ENCODE results near the gene TIMM17B.

TIMM17B gene

GRCh38 chrX:48897625-48898306, at the start of gene TIMM17B, which contains the start of gene PQBP1:
TSS of gene TIMM17B (minus strand) at chrX:48897768. CDS start at chrX:48897749, 19 bp downstream.
TSS of gene PQBP1 (plus strand) at chrX:48897930. CDS start at chrX:48898510, 580 bp downstream.
- DNase-seq, result peak; percentile 84 to 96 (median 90)

DNA sequence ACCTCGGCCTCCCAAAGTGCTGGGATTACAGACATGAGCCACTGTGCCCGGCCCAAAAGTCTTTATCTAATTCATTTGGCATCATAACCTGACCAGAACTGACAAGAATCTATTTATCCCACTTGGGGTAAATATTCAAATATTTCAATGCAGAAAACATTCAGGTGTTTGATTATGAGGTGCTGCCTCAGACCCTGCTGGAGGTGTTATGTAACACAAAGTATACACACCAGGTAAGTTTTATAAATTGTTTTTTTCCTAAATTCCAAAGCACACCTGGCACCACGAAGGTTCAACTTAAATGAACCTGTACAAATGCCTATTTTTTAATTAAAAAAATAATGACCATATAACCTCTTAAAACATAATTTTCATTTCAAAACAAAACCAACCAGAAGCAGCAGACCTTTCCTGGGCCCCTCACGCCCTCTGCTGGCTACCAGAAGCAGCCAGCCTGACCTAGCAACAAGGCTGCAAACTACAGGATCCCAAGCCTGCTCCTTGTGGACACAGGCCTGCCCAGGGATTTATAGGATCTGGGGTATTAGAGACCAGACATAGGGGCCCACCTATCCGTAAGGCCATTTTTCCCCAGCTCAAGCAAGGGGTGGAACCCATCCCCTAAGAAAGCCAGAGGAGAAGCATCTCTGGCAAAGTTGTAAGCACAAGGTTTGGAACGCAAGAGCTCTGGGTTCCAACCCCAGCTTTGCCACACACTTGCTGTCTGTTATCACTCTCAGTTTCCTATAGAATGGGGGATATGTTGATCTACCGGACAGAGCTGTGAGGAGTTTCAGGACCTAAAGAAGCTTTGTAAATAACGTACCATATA, 48.2 kb upstream of the TIMM17B start:
- DNase-seq, result peak; percentile 17 to 63 (median 34)

DNA sequence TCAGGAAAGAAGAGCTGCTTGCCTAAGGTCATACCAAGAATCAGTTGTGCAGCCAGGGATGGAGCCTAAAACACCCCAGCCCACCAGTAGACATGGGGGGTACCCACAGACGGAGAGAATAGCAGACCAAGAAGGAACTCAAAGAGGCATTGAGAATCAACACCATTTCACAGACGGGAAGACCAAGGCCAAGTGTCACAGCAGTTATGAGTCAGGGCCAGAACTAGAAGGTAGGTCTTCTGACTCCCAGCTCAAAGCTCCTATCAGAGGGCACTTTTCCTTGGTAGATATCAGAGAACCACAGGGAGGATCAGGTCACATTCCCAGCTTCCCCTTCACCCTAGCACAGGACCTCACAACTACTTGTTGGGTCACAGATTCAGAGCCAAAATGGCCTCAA, 45.3 kb upstream of the TIMM17B start:
- no peak for DNase-seq

GRCh38 chrX:48940404-48940955, 42.9 kb upstream of the TIMM17B start:
- no peak for DNase-seq

- peak in 5 of 6 experiments; percentile 5 to 56 (median 40) for DNase-seq
Measured at GRCh38 chrX:48939524-48940228, 42.1 kb upstream of the TIMM17B start.

DNA sequence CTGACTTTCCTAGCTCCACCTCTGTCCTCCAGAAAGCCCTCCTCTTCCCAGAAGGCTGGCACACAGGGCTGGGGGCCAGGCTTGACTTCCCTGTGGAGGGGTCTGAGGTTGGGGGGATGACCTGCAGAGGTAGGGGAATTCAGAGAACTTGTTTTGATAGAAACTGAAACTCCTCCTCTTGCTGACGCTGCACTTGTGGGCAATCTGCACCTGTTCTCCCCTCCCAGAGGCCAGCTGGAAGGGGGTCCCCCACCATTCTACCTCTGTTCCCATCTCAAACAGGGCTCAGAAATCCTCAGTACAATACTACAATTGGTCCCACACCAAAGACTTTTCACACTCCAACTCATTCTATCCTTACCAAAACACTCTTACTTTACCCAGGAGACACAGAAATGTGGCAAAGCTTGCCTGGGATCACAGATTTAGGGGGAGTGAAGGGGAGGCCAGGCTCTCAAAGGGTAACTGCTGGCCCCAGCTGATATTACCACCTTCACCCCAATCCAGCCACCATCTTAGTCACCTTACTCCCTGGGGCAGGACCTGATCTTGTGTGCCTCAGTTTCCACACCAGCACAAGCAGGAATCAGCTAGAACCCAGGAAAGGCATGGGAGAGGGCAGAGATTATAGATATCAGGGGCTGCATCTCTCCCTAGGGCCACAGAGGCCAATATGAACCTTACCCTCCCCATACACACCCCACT, 41.3 kb upstream of the TIMM17B start:
- peak; percentile 43 to 76 (median 64) for DNase-seq

DNA sequence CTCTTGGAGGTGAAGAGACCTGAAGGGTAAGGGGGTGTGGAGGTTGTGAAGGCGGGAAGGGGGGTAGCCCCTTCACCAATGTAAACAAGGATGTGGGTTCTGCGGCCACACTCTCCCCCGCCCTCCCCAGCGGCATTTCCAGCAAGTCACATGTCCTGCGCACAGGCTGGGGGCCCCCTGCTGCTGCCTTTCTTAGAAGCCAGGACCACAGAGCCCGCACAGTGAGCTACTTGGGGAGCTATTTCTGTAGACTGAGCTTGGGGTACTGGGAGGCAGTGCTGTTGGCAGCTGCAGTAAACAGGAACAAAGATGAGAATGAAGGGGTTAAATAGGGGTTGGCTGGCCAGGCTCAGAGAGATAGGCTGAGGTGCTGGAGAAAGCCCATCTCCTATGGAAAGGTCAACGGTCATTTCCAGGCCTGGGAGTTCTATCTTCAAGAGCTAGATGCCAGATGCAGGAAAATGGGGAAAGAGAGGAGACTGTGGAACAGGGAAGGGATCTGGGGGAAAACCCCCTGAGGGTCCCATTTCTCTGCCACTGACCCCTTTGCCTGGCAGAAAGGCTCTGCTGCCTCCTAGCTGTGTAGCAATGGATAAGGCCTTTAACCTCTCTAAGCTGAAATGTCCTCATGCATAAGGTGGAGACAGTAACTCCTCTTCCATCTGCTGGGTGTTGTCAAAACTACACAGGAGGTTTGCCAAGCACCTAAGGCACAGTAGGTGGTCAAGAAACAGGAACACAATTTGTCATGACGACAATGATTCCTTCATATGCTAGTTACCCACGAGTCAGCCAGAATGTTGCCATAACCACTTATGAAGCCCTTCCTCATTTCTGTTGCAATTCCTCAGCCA, 39.7 kb upstream of the TIMM17B start:
- peak; percentile 77 to 94 (median 86) for DNase-seq

GRCh38 chrX:48936429-48937053, 39.0 kb upstream of the TIMM17B start:
- DNase-seq, result peak in 1 of 6 experiments; percentile 25

DNA sequence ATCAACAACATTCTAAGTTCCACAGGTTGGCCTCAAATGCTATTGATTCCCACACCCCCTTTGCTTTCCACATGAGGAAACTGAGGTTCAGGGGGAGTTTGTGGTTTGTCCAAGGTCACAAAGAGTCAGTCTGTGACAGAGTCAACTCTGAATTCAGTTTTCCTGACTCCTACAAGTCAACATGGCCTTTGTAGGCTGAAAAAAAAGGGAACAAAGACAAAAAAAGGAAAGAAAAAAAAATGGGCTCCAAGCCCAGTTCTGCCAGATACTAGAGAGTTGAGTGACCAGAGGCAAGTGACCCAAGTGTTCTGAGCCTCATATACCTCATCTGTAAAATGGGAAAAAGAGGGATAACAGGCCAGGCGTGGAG, 37.7 kb upstream of the TIMM17B start:
- DNase-seq, result no peak

- DNase-seq, result peak in 5 of 6 experiments; percentile 34 to 73 (median 56)
Measured at GRCh38 chrX:48934581-48935300, 37.2 kb upstream of the TIMM17B start.

GRCh38 chrX:48933757-48934156, 36.2 kb upstream of the TIMM17B start:
- DNase-seq, result no peak

GRCh38 chrX:48927736-48928382, 30.3 kb upstream of the TIMM17B start:
- no peak for DNase-seq

GRCh38 chrX:48927123-48927522, 29.6 kb upstream of the TIMM17B start:
- DNase-seq, result no peak

- no peak for DNase-seq
Measured at GRCh38 chrX:48924270-48924669, 26.7 kb upstream of the TIMM17B start.

DNA sequence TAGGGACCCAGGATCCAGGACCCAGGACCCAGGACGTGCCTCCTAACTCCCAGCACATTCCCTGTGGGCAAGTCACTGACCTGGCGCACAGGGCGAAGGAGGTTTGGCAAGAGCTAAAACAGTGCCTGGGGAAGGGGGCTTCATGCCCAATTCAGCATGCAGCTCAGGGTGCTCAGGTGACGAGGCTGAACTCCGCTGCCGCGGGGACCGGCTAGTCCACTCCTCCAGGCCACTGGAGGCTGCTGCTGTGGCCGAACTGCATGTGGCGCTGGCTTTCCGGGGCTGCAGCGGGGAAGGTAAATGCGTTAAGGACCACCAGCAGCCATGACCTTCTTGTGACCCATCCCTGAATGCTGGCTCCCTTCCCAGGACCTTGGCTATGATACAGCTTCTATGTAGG, 26.2 kb upstream of the TIMM17B start:
- no peak for DNase-seq

DNA sequence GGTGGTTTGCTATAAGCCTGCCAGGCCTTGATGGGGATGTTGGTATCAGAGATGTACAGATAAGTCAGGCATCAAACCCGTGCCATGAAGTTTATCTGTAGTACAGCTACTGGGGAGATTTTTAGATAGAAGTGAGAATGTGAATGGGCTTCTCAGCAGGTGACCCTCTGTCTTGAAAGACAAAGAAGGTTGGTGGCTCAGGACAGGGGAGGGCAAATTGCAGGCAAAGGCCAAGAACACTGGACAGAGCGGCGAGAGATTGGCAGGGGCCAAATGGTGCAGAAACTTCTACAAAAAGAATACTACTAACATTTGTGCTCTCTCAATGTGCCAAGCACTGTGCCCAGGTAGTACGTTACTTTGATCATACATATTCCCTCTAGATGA, 23.1 kb upstream of the TIMM17B start:
- no peak for DNase-seq

DNA sequence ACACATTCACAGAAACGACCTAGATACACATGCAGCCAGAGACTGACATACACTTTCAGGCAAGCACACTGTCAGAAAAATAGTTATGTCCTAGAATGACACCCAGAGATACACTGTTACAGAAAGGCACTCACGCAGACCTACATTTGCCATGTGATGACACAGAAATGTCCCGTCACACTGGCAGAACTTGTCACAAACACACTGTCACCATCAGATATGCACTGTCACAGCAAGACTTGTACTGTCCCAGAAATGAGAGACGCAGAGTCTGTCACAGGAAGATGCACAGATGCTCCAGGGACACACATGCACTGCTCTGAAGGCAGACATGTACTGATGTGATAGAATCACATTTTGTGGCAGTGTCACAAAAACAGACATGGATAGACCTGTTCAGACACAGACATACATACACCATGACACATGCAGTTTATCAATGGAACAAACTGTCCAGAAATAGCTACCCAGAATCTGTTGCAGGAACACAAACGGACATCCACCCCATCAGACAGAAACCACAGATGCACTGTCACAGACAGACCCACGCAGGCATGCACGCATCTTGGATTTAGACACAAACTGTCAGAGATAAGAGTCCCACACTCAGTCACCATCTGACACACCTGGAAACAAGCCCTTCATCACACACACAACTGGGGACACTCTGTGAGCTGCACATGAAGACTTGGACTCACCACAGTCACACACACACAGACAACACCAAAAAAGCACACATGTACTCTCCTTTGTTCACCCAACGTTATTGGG, 22.6 kb upstream of the TIMM17B start:
- DNase-seq, result peak in 5 of 6 experiments; percentile 13 to 76 (median 61)

- peak; percentile 32 to 76 (median 67) for DNase-seq
Measured at GRCh38 chrX:48919360-48919841, 21.8 kb upstream of the TIMM17B start.

Data from stimulated activated naive CD4-positive, alpha-beta T cell (primary cell).